Placental pericyte (primary cell): Measurements from ENCODE around the gene CC2D2B. TPM values are rescaled to one million over a fixed set of nuclear protein-coding genes. Genes with fewer than 3 reads are reported as not detected.

Experiments
- small RNA-seq: library from RNA; depleted of rRNA; stranded (forward); fragments of <200 nt; gene quantifications from one replicate; pipeline ENCODE3, GENCODE V24; 2012; ENCODE audit warnings: low replicate concordance
- total RNA-seq: library from RNA; depleted of rRNA; stranded (reverse); fragments of >200 nt; gene quantifications from 2 replicates; pipeline ENCODE4 v1.2.3, GENCODE V29; 2012

The CC2D2B gene, protein sequence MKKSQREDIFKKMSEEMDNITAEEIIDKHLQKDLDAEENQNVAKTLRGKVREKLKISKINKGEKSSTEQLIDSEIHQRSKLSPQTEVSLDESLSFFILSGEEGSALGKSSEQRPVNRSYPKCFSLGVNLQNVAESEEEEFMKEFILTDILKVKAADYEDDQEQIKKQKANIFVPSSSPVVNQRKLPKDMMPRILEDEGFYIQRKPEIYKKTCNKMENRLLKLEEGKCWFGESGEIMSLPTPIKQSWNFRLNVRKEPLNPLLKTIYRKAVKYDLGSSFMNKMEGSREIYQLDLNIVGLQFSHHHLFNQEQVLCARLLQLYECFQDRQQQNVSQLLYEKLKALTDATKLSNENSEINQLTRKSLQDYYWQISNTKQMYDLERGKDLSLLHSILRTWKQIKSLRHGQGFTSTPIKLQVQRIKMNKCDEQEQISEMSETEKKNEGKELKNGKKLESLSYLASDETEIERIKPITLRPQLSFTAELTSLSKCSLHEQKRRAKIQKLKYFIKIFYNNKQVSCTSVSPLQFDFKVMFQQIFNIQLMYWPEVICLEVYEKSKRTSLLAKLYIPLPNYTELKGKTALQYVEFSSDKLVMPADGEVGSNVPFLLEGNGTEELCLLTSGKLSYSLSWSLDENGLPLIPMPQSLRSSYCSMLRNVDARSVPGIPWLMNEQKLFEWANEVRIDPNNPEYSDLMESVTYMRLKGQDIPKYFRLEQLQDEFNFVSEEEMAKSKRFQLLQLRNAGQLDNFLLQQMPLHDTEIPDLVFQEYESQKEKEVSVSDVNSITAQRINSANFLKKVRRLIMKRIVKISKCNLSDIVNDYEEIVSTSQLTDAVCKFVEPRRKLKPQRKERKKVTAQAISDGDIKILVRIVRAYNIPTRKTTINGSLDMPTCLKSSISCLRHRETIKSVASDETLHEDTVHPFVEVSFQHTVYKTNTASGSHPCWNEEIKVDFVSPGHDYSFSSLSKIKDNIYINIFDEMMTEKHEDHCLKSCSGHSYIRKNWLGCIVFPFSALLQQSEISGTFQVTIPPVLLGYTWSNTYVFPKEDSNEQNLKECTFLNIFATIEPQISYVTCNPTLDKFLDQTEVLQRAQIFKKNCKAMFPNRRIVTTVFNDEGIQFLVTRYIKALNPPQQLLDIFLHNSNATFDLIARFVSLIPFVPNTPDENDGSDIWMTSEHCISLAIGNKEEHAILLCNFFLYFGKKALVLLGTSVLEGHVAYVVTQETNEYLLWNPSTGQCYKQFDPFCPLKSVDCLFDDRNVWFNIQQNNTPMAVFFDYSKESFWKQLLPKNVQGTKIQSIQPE (N-terminal part only)
- not detected in 2 replicates for total RNA-seq

DNA sequence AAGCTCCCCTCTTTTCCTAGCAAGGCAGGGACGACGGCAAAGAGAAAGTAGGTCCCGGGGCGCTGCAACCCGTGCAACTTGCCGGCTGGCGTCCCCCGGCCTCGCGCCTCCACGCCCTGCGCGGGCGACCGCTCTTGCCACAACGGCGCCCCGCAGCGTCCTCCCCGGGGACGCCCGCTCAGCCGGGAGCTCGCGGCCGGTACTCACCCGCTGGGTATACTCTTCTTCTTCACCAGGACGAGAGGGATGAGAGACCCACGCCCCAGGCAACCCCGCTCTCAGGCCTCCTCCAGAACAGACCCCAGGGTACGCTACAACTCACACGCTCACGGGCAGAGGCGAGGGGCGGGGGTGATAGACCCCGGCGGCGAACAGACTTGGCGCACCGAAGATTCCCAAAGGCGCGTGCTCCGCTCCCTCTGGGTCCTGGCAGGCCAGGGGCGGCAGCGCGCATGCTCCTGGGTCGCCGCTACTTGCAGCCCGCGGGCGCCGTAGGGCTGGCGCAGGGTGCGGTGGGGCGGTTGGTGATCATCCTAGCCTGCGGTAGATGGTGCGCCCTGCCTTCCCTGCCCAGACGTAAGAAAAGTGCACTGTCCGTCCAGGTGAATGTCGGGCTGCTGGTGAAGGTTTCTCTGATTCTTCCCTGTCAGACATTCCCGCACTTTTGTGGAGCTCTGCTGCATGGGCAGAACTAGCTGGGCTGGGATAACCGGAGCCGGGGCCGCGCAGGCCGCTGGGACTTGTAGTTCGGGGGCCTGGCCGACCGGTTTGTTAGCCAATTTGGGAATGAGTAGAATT is at the start of gene CC2D2B:
TSS of gene CC2D2B (plus strand) at position 520 of the 798 bp plus-strand sequence. CDS start 3,349 bp downstream, outside the sequence.

DNA sequence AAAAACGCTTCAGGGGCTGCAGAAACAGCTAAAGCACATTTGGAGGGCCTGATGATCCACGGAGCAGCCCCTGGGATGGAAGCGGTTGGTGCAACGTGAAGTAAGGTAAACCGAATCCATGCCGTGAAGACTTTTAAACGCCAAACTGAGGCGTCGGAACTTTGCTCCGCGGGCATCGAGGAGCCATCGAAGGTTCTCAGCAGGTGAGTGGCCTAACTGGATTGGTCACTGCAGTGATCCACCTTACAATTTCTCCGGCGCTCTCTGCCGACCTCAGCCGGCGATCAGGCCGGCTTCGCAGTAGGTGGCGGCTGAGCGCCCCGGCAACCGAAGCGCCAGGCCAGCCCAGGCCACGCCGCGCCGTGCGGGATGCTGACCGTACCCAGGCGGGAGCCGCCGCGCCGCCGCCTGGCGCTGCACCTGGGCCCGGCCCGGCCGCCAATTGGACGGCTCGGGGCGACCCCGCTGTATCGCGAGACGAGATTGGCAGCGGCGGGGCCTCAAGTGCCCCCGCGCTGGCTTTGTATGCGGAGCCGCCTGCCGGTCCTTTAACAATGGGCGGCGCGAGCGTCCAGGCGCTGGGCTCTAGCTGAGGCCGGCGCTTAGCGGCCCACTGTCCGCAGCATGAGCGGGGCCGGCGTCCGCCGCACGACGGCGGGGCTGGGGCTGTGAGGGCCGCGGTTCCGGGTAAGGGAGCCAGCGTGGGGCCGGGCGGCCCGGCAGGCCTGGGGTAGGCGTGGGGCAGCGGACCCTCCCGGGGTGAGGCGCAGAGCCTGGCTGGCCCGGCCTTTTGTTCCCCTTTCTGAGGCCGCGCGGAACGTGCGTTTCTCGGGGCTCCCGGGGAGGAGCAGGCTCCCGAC is 135.5 kb downstream of the CC2D2B start, which contains the start of gene CCNJ:
TSS of gene CCNJ (plus strand) at position 551 of the 860 bp plus-strand sequence. CDS start 811 bp downstream, outside the sequence.

Small RNAs within 50 kb of the gene (small RNA-seq; reads per million reads assigned to genes)
- gene MIR3157 = 0.16 reads per million

Other genes with a start within 250 kb of the CC2D2B start
- gene TCTN3, start 214.0 kb upstream of the CC2D2B start, total RNA-seq = 26.0 and 45.8 TPM in 2 replicates
- 1.1 TPM in 1 of 2 replicates, not detected in the other for gene ENTPD1, start 151.8 kb upstream of the CC2D2B start, total RNA-seq
- gene CCNJ, start 135.6 kb downstream of the CC2D2B start, total RNA-seq = 6.6 and 11.6 TPM in 2 replicates
- gene ZNF518A, start 222.3 kb downstream of the CC2D2B start, total RNA-seq = 10.3 and 16.2 TPM in 2 replicates